ENCODE results near the gene ZFP42. TPM values are rescaled to one million over a fixed set of nuclear protein-coding genes. Genes with fewer than 3 reads are reported as not detected.

Gene ZFP42
- total and polyA plus RNA-seq, 2 experiments from 2014 or later: not detected

DNA sequence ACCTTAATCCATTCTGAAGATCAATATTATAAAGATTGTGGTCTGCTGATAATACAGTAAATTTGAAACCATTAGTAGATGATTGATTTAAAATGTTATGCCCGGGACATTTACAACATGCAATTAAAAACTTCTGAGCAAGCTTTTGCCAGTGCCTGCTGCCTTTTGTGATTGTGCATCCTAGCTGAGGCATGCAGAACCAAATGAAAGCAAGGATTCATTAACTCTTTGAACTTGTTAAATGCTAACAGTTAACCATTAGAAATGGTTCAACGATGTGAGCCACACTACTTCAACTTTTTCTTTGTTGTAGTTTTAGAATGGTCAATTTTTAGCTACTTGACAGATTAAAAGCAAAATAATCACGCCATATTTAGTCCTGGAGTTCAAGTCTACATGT is 51.1 kb downstream of the ZFP42 start:
- H3K9me2 ChIP-seq (ENCODE audit: insufficient read depth): no peaks in the 10 kb centered on the region
- H3K79me2 ChIP-seq (ENCODE audit: insufficient read depth): no peaks in the 10 kb centered on the region
- 6 to 8% methylated on average over 3 of the region's 3 CpGs for WGBS, 2 experiments (ENCODE audit: low coverage in 1 of 2, low lambda C conversion rate in 2 of 2, missing lambda C conversion rate in 2 of 2)
- no peaks in the 10 kb centered on the region for H3K27me3 ChIP-seq (replicated peaks; ENCODE audit: insufficient read depth)
- no peak overlapping the region for H3K4me2 ChIP-seq (ENCODE audit: unreplicated experiment)
- H3K9me3 ChIP-seq (ENCODE audit: low read depth): no peaks in the 10 kb centered on the region
- no peaks in the 10 kb centered on the region for H3F3A ChIP-seq (ENCODE audit: insufficient read depth)
- H3K4me1 ChIP-seq (ENCODE audit: insufficient read depth): no peaks in the 10 kb centered on the region
- H3K36me3 ChIP-seq (ENCODE audit: low read depth): no peaks in the 10 kb centered on the region
- no peak overlapping the region for H3K9ac ChIP-seq
- no peak for DNase-seq
- no peak overlapping the region for H3K4me3 ChIP-seq
- in situ Hi-C loops (cut with MboI): no loop called here
- H4K20me1 ChIP-seq (ENCODE audit: insufficient read depth): no peaks in the 10 kb centered on the region
- TF ChIP-seq EZH2 (IDR thresholded peaks at IDR 0.05; ENCODE audit: insufficient read depth, poor library complexity, severe bottlenecking) (no peak), EZH2phosphoT487 (IDR thresholded peaks at IDR 0.05; ENCODE audit: insufficient read depth, low read depth) (no peak)
- H3K27ac ChIP-seq: no peak overlapping the region
- H2AFZ ChIP-seq: no peak overlapping the region

DNA sequence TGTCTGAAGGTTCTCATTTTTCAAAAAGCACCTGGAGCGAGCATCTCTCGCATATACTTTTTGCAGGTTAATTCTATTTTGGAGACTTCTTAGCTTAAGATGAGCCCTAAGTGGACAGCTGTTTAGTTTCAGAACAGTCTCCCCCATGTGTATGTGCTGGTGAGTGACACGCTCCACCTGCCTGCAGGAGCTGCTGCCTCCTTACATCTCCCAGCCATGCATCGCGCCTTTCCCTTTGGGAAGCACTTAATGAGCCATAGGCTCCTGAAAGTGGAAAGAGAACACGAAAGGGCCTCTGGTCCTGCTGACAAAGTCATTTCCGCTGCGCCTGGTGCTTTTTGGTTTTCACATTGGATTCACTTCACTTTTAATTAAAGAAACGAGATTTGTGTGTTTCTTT is 57.7 kb downstream of the ZFP42 start:
- in situ Hi-C loops (cut with MboI): no loop called here
- H4K20me1 ChIP-seq (ENCODE audit: insufficient read depth): no peaks in the 10 kb centered on the region
- H3K79me2 ChIP-seq (ENCODE audit: insufficient read depth): no peaks in the 10 kb centered on the region
- H3F3A ChIP-seq (ENCODE audit: insufficient read depth): no peaks in the 10 kb centered on the region
- H3K36me3 ChIP-seq (ENCODE audit: low read depth): no peaks in the 10 kb centered on the region
- WGBS, 2 experiments (ENCODE audit: low coverage in 1 of 2, low lambda C conversion rate in 2 of 2, missing lambda C conversion rate in 2 of 2): 43 to 44% methylated on average over 9 of the region's 9 CpGs
- H3K9ac ChIP-seq: no peak overlapping the region
- no peaks in the 10 kb centered on the region for H3K27me3 ChIP-seq (replicated peaks; ENCODE audit: insufficient read depth)
- no peak overlapping the region for H3K4me3 ChIP-seq
- TF ChIP-seq EZH2phosphoT487 (IDR thresholded peaks at IDR 0.05; ENCODE audit: insufficient read depth, low read depth) (no peak), EZH2 (IDR thresholded peaks at IDR 0.05; ENCODE audit: insufficient read depth, poor library complexity, severe bottlenecking) (no peak)
- no peaks in the 10 kb centered on the region for H3K4me1 ChIP-seq (ENCODE audit: insufficient read depth)
- no peak overlapping the region for H2AFZ ChIP-seq
- H3K27ac ChIP-seq: no peak overlapping the region
- no peaks in the 10 kb centered on the region for H3K9me3 ChIP-seq (ENCODE audit: low read depth)
- no peak overlapping the region for H3K4me2 ChIP-seq (ENCODE audit: unreplicated experiment)
- no peaks in the 10 kb centered on the region for H3K9me2 ChIP-seq (ENCODE audit: insufficient read depth)
- DNase-seq: no peak

Other genes starting within 250 kb of the ZFP42 start
- gene TRIML2, start 113.8 kb downstream of the ZFP42 start, total RNA-seq (2014; rRNA removed; shearing (Covaris generic)): not detected in 2 replicates
- gene TRIML2, start 113.8 kb downstream of the ZFP42 start, polyA plus RNA-seq (2016; fragmentation: Nextera tagmentation; extraction: Ambion mirVana): not detected in 2 replicates
- not detected in 2 replicates for gene TRIML1, start 143.7 kb downstream of the ZFP42 start, total RNA-seq (2014; rRNA removed; shearing (Covaris generic))
- gene TRIML1, start 143.7 kb downstream of the ZFP42 start, polyA plus RNA-seq (2016; fragmentation: Nextera tagmentation; extraction: Ambion mirVana): not detected in 2 replicates

Data from GM23248 (cell line).